ENCODE results near the gene TGFBRAP1.

The TGFBRAP1 gene

GRCh38 chr2:105344704-105345345, 15.3 kb upstream of the TGFBRAP1 start:
- Histone ChIP-seq H3K27ac (ENCODE audit: low read depth, low read length) (no peak overlapping the region), H3K9me3 (ENCODE audit: control insufficient read depth, insufficient read depth, low read length) (no peaks in the 10 kb centered on the region), H3K36me3 (ENCODE audit: control insufficient read depth, insufficient read depth, low read length) (peaks cover 94% of the 10 kb centered on the region), H3K4me3 (ENCODE audit: low read depth, low read length) (no peak overlapping the region), H3K9ac (ENCODE audit: low read depth, low read length) (no peak overlapping the region), H3K27me3 (ENCODE audit: control insufficient read depth, insufficient read depth, low read length) (no peaks in the 10 kb centered on the region), H3K4me1 (ENCODE audit: control insufficient read depth, insufficient read depth, low read length) (no peaks in the 10 kb centered on the region)

DNA sequence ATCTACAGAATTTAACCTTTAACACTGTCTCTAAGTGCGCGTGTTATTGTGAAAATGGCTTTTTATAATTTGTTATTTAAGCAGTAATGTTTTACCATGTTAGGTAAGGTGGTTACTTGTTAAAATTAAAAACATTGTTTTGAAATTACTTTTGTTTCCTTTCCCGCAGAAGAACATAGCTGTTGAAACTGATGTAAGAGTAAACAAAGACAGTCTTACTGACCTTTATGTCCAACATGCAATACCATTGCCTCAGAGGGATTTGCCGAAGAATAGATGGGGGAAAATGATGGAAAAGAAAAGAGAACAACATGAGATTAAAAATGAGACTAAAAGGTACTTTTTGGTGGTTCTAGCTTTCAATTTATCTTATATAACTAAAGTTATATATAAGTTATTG, 9.9 kb upstream of the TGFBRAP1 start:
- no peak overlapping the region for H3K27ac ChIP-seq (ENCODE audit: low read depth, low read length)
- no peaks in the 10 kb centered on the region for H3K9me3 ChIP-seq (ENCODE audit: control insufficient read depth, insufficient read depth, low read length)
- H3K4me3 ChIP-seq (ENCODE audit: low read depth, low read length), result 0 out of 2 replicates have a peak overlapping the region, but pooled peaks have one; percentile 90
- H3K9ac ChIP-seq (ENCODE audit: low read depth, low read length), result no peak overlapping the region
- H3K27me3 ChIP-seq (ENCODE audit: control insufficient read depth, insufficient read depth, low read length), result no peaks in the 10 kb centered on the region
- H3K4me1 ChIP-seq (ENCODE audit: control insufficient read depth, insufficient read depth, low read length), result peaks cover 9% of the 10 kb centered on the region; the same call in 1 of the 2 replicates
- peaks cover 57% of the 10 kb centered on the region for H3K36me3 ChIP-seq (ENCODE audit: control insufficient read depth, insufficient read depth, low read length)

- peaks cover 9% of the 10 kb centered on the region; the same call in 1 of the 2 replicates for H3K4me1 ChIP-seq (ENCODE audit: control insufficient read depth, insufficient read depth, low read length)
- peaks cover 50% of the 10 kb centered on the region for H3K36me3 ChIP-seq (ENCODE audit: control insufficient read depth, insufficient read depth, low read length)
- H3K27ac ChIP-seq (ENCODE audit: low read depth, low read length), result peak overlapping the region; percentile 42
- H3K9me3 ChIP-seq (ENCODE audit: control insufficient read depth, insufficient read depth, low read length), result no peaks in the 10 kb centered on the region
- H3K4me3 ChIP-seq (ENCODE audit: low read depth, low read length), result peak overlapping the region; percentile 90
- H3K27me3 ChIP-seq (ENCODE audit: control insufficient read depth, insufficient read depth, low read length), result no peaks in the 10 kb centered on the region
- peak overlapping the region; percentile 78 for H3K9ac ChIP-seq (ENCODE audit: low read depth, low read length)
Observed at GRCh38 chr2:105338020-105338385, 8.5 kb upstream of the TGFBRAP1 start.

DNA sequence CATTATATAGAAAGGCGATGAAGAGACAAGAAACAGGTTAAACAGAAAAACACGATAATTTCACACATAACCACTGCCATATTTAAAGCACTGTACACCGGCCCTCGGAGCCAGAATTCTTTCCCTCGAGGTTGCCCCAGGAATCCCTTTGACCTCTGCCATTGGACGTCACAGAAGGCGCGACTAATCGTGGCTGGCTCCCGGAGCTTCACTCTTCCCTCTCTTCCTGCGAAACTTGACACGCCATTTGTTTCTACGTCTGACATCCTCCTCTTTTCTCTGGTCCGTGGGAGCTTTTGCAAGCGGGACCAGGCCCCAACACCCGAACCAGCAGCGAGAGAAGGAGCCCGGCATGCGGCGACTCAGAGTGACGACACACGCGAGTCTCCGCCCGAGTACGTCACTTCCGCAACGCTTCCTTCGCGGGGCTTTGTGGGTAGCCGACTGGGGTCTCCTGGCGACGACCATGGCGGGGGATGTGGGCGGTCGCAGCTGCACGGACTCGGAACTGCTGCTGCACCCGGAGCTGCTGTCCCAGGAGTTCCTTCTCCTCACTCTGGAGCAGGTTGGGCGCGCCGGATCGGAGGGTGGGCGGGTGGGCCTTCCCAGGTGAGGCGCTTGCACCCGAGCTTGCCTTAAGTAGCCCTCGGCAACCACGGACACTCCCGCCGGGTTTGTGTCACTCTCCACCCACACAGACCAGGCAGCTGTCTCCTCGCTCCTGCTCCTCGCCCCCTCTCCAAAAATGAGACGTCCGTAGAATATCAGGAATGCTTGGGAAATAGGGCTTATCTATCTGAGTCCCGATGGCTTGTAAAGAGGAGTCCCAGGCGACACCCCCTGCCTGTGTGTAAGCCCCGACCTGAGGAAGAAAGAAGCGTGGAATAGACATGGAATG, 7.8 kb upstream of the TGFBRAP1 start, which contains the start of gene C2orf49:
C2orf49 (plus strand) TSS at position 419 of the 898 bp plus-strand sequence; CDS start at position 467, 48 bp downstream.
- Histone ChIP-seq H3K36me3 (ENCODE audit: control insufficient read depth, insufficient read depth, low read length) (peaks cover 44% of the 10 kb centered on the region), H3K27me3 (ENCODE audit: control insufficient read depth, insufficient read depth, low read length) (no peaks in the 10 kb centered on the region), H3K9ac (ENCODE audit: low read depth, low read length) (peak within 1 kb of the TSS; percentile 99), H3K4me3 (ENCODE audit: low read depth, low read length) (peak within 1 kb of the TSS; percentile 90), H3K4me1 (ENCODE audit: control insufficient read depth, insufficient read depth, low read length) (peaks cover 9% of the 10 kb centered on the region; the same call in 1 of the 2 replicates), H3K9me3 (ENCODE audit: control insufficient read depth, insufficient read depth, low read length) (no peaks in the 10 kb centered on the region), H3K27ac (ENCODE audit: low read depth, low read length) (peak within 1 kb of the TSS; percentile 99)

- Histone ChIP-seq H3K27ac (ENCODE audit: low read depth, low read length) (peak overlapping the region; percentile 99), H3K9me3 (ENCODE audit: control insufficient read depth, insufficient read depth, low read length) (no peaks in the 10 kb centered on the region), H3K9ac (ENCODE audit: low read depth, low read length) (peak overlapping the region; percentile 99), H3K4me1 (ENCODE audit: control insufficient read depth, insufficient read depth, low read length) (peaks cover 9% of the 10 kb centered on the region; the same call in 1 of the 2 replicates), H3K36me3 (ENCODE audit: control insufficient read depth, insufficient read depth, low read length) (peaks cover 37% of the 10 kb centered on the region), H3K27me3 (ENCODE audit: control insufficient read depth, insufficient read depth, low read length) (no peaks in the 10 kb centered on the region), H3K4me3 (ENCODE audit: low read depth, low read length) (peak overlapping the region; percentile 90)
Observed at GRCh38 chr2:105336786-105337121, 7.2 kb upstream of the TGFBRAP1 start.

GRCh38 chr2:105335469-105335868, 5.9 kb upstream of the TGFBRAP1 start:
- H3K4me3 ChIP-seq (ENCODE audit: low read depth, low read length), result no peak overlapping the region
- 0 out of 2 replicates have a peak, but pooled peaks cover 4% of the 10 kb centered on the region for H3K27me3 ChIP-seq (ENCODE audit: control insufficient read depth, insufficient read depth, low read length)
- no peak overlapping the region for H3K9ac ChIP-seq (ENCODE audit: low read depth, low read length)
- H3K27ac ChIP-seq (ENCODE audit: low read depth, low read length), result no peak overlapping the region
- peaks cover 25% of the 10 kb centered on the region for H3K36me3 ChIP-seq (ENCODE audit: control insufficient read depth, insufficient read depth, low read length)
- no peaks in the 10 kb centered on the region for H3K9me3 ChIP-seq (ENCODE audit: control insufficient read depth, insufficient read depth, low read length)
- peaks cover 10% of the 10 kb centered on the region for H3K4me1 ChIP-seq (ENCODE audit: control insufficient read depth, insufficient read depth, low read length)

- Histone ChIP-seq H3K4me3 (ENCODE audit: low read depth, low read length) (no peak overlapping the region), H3K4me1 (ENCODE audit: control insufficient read depth, insufficient read depth, low read length) (peaks cover 14% of the 10 kb centered on the region), H3K9me3 (ENCODE audit: control insufficient read depth, insufficient read depth, low read length) (no peaks in the 10 kb centered on the region), H3K36me3 (ENCODE audit: control insufficient read depth, insufficient read depth, low read length) (peaks cover 12% of the 10 kb centered on the region; the same call in 1 of the 2 replicates), H3K27ac (ENCODE audit: low read depth, low read length) (no peak overlapping the region), H3K9ac (ENCODE audit: low read depth, low read length) (no peak overlapping the region), H3K27me3 (ENCODE audit: control insufficient read depth, insufficient read depth, low read length) (0 out of 2 replicates have a peak, but pooled peaks cover 4% of the 10 kb centered on the region)
Observed at GRCh38 chr2:105334211-105334610, 4.7 kb upstream of the TGFBRAP1 start.

DNA sequence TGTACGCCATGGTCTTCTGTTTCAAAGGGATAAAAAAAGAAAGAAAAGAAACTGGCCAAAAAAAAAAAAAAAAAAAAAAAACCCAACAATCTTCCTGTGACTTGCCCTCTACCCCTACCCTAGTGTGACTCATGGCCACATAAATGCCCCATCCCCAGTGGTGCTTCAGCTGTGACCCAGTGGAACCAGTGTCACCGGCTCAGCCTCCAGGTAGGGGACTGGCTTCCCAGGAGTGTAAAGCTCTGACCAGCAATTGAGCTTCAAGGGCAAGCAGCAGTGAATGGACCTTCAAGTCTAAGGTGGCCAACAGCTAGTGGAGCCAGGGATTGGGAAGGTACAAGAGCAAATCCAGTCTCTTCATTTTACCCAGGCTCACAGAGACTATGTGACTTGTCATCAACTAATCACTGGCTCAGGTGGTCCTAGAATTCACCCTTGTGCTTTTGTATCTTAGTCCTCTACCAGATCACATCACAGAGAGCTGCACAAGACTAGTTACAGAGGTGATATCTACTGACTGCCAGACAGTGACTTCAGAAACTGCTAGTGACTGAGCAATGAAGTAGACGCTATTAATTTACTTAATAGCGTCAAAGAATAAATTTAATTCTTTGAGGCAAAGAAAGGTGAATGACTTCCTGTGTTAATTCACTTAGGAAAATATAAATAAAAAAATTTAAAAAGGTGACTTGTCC, 1.3 kb upstream of the TGFBRAP1 start:
- H3K9me3 ChIP-seq (ENCODE audit: control insufficient read depth, insufficient read depth, low read length), result no peaks in the 10 kb centered on the region
- peaks cover 6% of the 10 kb centered on the region for H3K4me1 ChIP-seq (ENCODE audit: control insufficient read depth, insufficient read depth, low read length)
- H3K9ac ChIP-seq (ENCODE audit: low read depth, low read length), result no peak overlapping the region
- H3K27me3 ChIP-seq (ENCODE audit: control insufficient read depth, insufficient read depth, low read length), result 0 out of 2 replicates have a peak, but pooled peaks cover 4% of the 10 kb centered on the region
- H3K27ac ChIP-seq (ENCODE audit: low read depth, low read length), result no peak overlapping the region
- H3K4me3 ChIP-seq (ENCODE audit: low read depth, low read length), result no peak overlapping the region
- peaks cover 11% of the 10 kb centered on the region; the same call in 1 of the 2 replicates for H3K36me3 ChIP-seq (ENCODE audit: control insufficient read depth, insufficient read depth, low read length)

DNA sequence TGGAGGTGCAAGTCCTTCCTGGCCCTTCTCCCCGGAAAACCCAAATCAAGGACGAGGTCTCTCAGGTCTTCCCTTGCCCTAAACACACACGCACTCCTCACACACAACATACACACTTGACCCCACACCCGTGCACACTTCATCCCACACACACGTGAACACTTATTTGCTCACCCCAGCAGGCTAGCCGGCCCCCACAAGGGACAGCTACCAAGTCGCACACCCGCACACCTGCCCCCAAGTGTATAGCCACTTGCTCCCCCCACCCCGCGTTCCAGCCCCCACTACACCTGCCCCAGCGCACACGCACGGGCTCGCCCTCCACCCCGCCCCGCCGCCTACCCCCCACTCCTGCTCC, 359 bp downstream of the TGFBRAP1 start:
- H3K27ac ChIP-seq (ENCODE audit: low read depth, low read length), result no peak overlapping the region
- H3K9me3 ChIP-seq (ENCODE audit: control insufficient read depth, insufficient read depth, low read length), result no peaks in the 10 kb centered on the region
- peaks cover 20% of the 10 kb centered on the region for H3K4me1 ChIP-seq (ENCODE audit: control insufficient read depth, insufficient read depth, low read length)
- H3K27me3 ChIP-seq (ENCODE audit: control insufficient read depth, insufficient read depth, low read length), result 0 out of 2 replicates have a peak, but pooled peaks cover 4% of the 10 kb centered on the region
- H3K36me3 ChIP-seq (ENCODE audit: control insufficient read depth, insufficient read depth, low read length), result peaks cover 4% of the 10 kb centered on the region; the same call in 1 of the 2 replicates
- H3K9ac ChIP-seq (ENCODE audit: low read depth, low read length), result peak overlapping the region; percentile 64
- H3K4me3 ChIP-seq (ENCODE audit: low read depth, low read length), result peak overlapping the region; percentile 87

DNA sequence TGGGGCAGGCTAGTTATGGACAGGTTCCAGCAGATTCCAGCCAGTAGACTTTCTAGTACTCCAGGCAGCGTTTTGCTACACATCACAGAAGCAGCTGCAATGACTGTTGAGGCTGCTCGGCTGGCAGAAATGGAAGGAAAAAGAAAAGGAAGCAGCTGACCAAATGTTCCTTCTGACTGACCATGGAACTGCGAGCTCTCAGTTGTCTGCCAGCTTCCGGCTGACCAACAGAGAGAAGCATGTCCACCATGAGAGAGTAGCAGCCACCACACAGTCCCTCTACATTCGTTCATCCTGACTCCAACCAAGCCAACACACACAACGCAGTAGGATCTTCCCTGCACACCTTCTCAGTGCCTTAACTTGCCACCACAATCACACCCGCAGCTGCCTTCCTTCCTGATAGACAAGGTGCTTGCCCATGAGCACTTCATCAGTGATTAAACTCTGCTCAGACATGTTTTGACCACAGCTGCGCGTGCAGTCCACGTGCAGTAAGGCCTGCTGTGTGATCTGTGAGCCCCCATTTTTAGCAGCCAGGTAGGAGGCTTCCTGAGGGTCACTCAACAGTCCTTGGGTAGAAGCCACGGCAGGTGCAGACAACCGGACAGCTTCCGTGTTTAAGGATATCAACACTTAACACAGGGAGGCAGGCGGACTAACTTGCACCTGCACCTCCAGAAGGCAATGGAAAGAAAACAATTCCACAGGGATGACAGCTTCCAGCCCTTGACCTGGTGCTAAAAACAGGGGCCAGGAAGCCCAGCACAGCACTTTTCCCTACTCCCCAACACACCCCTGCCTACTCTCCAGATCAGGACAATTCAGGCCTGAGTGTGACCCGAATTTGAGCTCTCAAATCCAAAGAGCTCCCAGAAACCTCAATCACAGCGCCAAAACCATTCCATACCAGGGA, 996 bp downstream of the TGFBRAP1 start:
- Histone ChIP-seq H3K9me3 (ENCODE audit: control insufficient read depth, insufficient read depth, low read length) (no peaks in the 10 kb centered on the region), H3K27me3 (ENCODE audit: control insufficient read depth, insufficient read depth, low read length) (0 out of 2 replicates have a peak, but pooled peaks cover 4% of the 10 kb centered on the region), H3K27ac (ENCODE audit: low read depth, low read length) (no peak overlapping the region), H3K9ac (ENCODE audit: low read depth, low read length) (peak overlapping the region; percentile 64), H3K4me3 (ENCODE audit: low read depth, low read length) (peak overlapping the region; percentile 87), H3K4me1 (ENCODE audit: control insufficient read depth, insufficient read depth, low read length) (peaks cover 20% of the 10 kb centered on the region), H3K36me3 (ENCODE audit: control insufficient read depth, insufficient read depth, low read length) (no peaks in the 10 kb centered on the region; the same call in 1 of the 2 replicates)

Data from HUES48 (cell line).